Measurements from ENCODE around the gene WASF3. TPM values are rescaled to one million over a fixed set of nuclear protein-coding genes. Genes with fewer than 3 reads are reported as not detected.

Gene WASF3
- total RNA-seq, 1 experiment from 2014 or later: 0.31 TPM

GRCh38 chr13:26539738-26540292, 17.7 kb upstream of the WASF3 start:
- TF ChIP-seq CTCF (conservative IDR thresholded peaks at IDR 0.05) (no peak), EZH2 (IDR thresholded peaks at IDR 0.05; ENCODE audit: low read depth) (no peak)
- peaks cover 66% of the 10 kb centered on the region for H3K27me3 ChIP-seq (ENCODE audit: insufficient read depth, low read depth)
- ChIA-PET CTCF (no interaction called here), POLR2A (ENCODE audit: unreplicated experiment) (no interaction called here)
- H3K4me2 ChIP-seq: no peak overlapping the region
- no peaks in the 10 kb centered on the region for H3K79me2 ChIP-seq (ENCODE audit: low read depth)
- no peaks in the 10 kb centered on the region for H3K4me1 ChIP-seq (replicated peaks; ENCODE audit: insufficient read depth)
- no TSS peak for BruUV-seq (replicated peaks)
- no peaks in the 10 kb centered on the region for H3K9me2 ChIP-seq (ENCODE audit: insufficient read depth)
- H4K20me1 ChIP-seq (ENCODE audit: insufficient read depth): no peaks in the 10 kb centered on the region
- no peaks in the 10 kb centered on the region for H3K36me3 ChIP-seq (ENCODE audit: low read depth)
- H2AFZ ChIP-seq: no peak overlapping the region
- no peak overlapping the region for H3K27ac ChIP-seq
- intact Hi-C loops (cut with micrococcal nuclease; ENCODE audit: unreplicated experiment): no loop called here
- no peaks in the 10 kb centered on the region for H3F3A ChIP-seq (ENCODE audit: insufficient read depth, low read depth)
- no peaks in the 10 kb centered on the region for H3K9me3 ChIP-seq (ENCODE audit: insufficient read depth, low read depth)
- no peak for DNase-seq
- H3K4me3 ChIP-seq: no peak overlapping the region

GRCh38 chr13:26540334-26540733, 17.1 kb upstream of the WASF3 start:
- Histone ChIP-seq H2AFZ (no peak overlapping the region), H4K20me1 (ENCODE audit: insufficient read depth) (no peaks in the 10 kb centered on the region), H3K9me3 (ENCODE audit: insufficient read depth, low read depth) (no peaks in the 10 kb centered on the region), H3K36me3 (ENCODE audit: low read depth) (no peaks in the 10 kb centered on the region), H3K4me1 (replicated peaks; ENCODE audit: insufficient read depth) (no peaks in the 10 kb centered on the region), H3F3A (ENCODE audit: insufficient read depth, low read depth) (no peaks in the 10 kb centered on the region), H3K9me2 (ENCODE audit: insufficient read depth) (no peaks in the 10 kb centered on the region), H3K27me3 (ENCODE audit: insufficient read depth, low read depth) (peaks cover 68% of the 10 kb centered on the region), H3K27ac (no peak overlapping the region), H3K4me3 (no peak overlapping the region), H3K4me2 (no peak overlapping the region), H3K79me2 (ENCODE audit: low read depth) (no peaks in the 10 kb centered on the region)
- DNase-seq: no peak
- ChIA-PET CTCF (no interaction called here), POLR2A (ENCODE audit: unreplicated experiment) (no interaction called here)
- TF ChIP-seq EZH2 (IDR thresholded peaks at IDR 0.05; ENCODE audit: low read depth) (no peak), CTCF (conservative IDR thresholded peaks at IDR 0.05) (no peak)
- intact Hi-C loops (cut with micrococcal nuclease; ENCODE audit: unreplicated experiment): no loop called here
- no TSS peak for BruUV-seq (replicated peaks)

- H3K4me1 ChIP-seq (replicated peaks; ENCODE audit: insufficient read depth): no peaks in the 10 kb centered on the region
- no peak for TF ChIP-seq CTCF (conservative IDR thresholded peaks at IDR 0.05)
- TF ChIP-seq EZH2 (IDR thresholded peaks at IDR 0.05; ENCODE audit: low read depth): no peak
- no peaks in the 10 kb centered on the region for H3K9me2 ChIP-seq (ENCODE audit: insufficient read depth)
- H3F3A ChIP-seq (ENCODE audit: insufficient read depth, low read depth): no peaks in the 10 kb centered on the region
- no peak overlapping the region for H3K27ac ChIP-seq
- peaks cover 68% of the 10 kb centered on the region for H3K27me3 ChIP-seq (ENCODE audit: insufficient read depth, low read depth)
- ChIA-PET CTCF (no interaction called here), POLR2A (ENCODE audit: unreplicated experiment) (no interaction called here)
- no peak overlapping the region for H3K4me2 ChIP-seq
- BruUV-seq (replicated peaks): no TSS peak
- no peaks in the 10 kb centered on the region for H3K9me3 ChIP-seq (ENCODE audit: insufficient read depth, low read depth)
- H3K79me2 ChIP-seq (ENCODE audit: low read depth): no peaks in the 10 kb centered on the region
- no peak overlapping the region for H3K4me3 ChIP-seq
- H3K36me3 ChIP-seq (ENCODE audit: low read depth): no peaks in the 10 kb centered on the region
- intact Hi-C loops (cut with micrococcal nuclease; ENCODE audit: unreplicated experiment): no loop called here
- no peak for DNase-seq
- no peak overlapping the region for H2AFZ ChIP-seq
- H4K20me1 ChIP-seq (ENCODE audit: insufficient read depth): no peaks in the 10 kb centered on the region
Measured at GRCh38 chr13:26541041-26541440, 16.4 kb upstream of the WASF3 start.
